SU-DHL-6 (cell line): ENCODE measurements around the gene PCSK2.

Experiments
- EZH2phosphoT487 ChIP-seq: fragments of 200-600 bp; sonication (generic), shearing (Covaris generic); conservative IDR thresholded peaks from 2 replicates; pipeline ENCODE4 v1.6.1; 2018; ENCODE audit warnings: mild to moderate bottlenecking, antibody characterized with exemption, low read length, moderate library complexity, mixed read lengths
- TF ChIP-seq, protein P1 (sequence below): fragments of 200-600 bp; sonication (generic); IDR thresholded peaks from one replicate; pipeline ENCODE4 v1.5.1; 2017; ENCODE audit warnings: antibody characterized with exemption, mild to moderate bottlenecking, low read length, moderate library complexity; ENCODE audit not compliant: insufficient read depth, poor library complexity, severe bottlenecking

DNA sequence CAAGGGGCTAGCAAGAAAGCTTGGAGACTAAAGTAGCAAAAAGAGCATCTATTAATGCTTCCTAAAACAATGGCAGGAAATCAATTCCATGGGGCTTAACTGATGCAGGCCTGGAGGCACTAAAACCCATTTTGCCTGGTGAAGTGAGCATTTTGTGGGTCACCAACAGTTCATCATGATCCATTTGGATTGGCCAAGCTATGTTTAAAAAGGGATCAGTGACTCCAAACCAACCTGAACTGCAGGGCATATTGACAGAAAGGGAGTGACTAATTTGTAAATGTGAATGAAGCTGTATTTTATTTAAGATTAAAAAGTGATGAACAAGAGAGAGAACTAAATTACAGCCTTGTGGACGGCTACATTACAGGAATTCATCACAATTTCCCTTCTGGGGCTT, 132.0 kb downstream of the PCSK2 start:
- TF ChIP-seq, protein P1, sequence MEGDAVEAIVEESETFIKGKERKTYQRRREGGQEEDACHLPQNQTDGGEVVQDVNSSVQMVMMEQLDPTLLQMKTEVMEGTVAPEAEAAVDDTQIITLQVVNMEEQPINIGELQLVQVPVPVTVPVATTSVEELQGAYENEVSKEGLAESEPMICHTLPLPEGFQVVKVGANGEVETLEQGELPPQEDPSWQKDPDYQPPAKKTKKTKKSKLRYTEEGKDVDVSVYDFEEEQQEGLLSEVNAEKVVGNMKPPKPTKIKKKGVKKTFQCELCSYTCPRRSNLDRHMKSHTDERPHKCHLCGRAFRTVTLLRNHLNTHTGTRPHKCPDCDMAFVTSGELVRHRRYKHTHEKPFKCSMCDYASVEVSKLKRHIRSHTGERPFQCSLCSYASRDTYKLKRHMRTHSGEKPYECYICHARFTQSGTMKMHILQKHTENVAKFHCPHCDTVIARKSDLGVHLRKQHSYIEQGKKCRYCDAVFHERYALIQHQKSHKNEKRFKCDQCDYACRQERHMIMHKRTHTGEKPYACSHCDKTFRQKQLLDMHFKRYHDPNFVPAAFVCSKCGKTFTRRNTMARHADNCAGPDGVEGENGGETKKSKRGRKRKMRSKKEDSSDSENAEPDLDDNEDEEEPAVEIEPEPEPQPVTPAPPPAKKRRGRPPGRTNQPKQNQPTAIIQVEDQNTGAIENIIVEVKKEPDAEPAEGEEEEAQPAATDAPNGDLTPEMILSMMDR: no peak
- no peak for TF ChIP-seq EZH2phosphoT487
